Activated CD8-positive, alpha-beta memory T cell treated with anti-CD3 and anti-CD28 coated beads for 24 hours (primary cell): ENCODE results near the gene TRIM38.
"Not testable (repeated sequence)": the region's sequence is repeated elsewhere in the genome, so short reads cannot be mapped to it uniquely, and the experiment has no call there.

Experiments
- DNase-seq: peaks from one replicate; pipeline ENCODE4 v3.0.0-alpha.2; 2020

The TRIM38 gene

DNA sequence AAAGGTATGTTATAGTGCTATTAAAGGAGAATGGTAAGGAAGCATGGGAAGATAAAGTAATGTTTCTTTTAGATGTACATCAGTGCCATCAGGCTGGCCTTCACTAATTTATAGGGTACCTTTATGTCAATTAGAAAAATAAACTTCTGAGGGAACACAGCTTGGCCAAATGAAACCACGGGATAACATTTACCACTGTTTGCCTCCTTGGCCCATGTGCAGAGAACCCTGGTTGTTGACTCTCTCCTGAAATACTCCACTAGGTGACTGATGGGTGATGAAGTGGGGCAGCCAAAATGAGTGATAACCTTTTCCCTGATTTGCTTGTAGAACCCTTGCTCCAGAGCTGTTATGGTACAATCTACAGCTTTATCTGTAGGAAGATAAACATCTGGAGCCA, 9.5 kb downstream of the TRIM38 start:
- no peak for DNase-seq

DNA sequence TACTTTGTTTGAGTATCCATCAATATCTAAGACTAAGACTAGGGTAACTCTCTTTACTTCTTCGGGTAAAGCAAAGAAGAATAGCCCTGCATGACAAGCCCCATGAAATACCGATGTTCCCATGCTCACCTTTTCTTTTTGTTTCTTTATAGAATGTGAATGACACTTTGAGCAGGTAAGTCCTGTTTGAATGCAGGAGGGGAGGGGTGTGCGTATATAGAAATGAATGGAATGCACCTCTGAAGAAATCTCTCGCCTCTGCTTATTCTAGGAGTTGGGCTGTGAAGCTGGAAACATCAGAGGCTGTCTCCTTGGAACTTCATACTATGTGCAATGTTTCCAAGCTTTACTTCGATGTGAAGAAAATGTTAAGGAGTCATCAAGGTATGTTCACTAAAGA, 10.3 kb downstream of the TRIM38 start:
- no peak for DNase-seq

DNA sequence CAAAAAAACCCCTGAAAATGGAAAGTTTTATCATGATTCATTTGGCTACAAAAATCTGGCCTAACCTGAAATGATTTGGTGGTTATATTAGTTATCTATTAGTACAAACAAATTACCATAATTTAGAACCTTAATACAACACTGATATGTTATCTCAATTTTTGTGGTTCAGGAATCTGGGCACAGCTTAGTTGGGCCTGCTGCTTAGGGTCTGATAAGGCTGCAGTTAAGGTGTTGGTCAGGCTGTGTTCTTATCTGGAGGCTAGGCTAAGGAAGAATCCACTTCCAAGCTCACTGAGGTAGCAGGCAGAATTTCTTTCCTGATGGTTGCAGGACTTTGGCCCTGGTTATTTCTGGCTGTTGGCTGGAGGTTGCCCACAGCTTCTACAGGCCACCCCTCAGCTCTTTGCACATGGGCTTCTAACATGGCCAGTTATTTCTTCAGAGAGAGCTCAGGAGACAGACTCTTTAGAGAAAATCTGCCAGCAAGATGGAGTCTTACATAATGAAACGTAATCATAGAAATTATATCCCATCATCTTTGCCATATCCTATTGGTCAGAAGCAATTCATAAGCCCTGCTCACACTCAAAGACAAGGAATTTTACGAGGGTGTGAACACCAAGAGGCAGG, 11.4 kb downstream of the TRIM38 start:
- DNase-seq, result no peak

DNA sequence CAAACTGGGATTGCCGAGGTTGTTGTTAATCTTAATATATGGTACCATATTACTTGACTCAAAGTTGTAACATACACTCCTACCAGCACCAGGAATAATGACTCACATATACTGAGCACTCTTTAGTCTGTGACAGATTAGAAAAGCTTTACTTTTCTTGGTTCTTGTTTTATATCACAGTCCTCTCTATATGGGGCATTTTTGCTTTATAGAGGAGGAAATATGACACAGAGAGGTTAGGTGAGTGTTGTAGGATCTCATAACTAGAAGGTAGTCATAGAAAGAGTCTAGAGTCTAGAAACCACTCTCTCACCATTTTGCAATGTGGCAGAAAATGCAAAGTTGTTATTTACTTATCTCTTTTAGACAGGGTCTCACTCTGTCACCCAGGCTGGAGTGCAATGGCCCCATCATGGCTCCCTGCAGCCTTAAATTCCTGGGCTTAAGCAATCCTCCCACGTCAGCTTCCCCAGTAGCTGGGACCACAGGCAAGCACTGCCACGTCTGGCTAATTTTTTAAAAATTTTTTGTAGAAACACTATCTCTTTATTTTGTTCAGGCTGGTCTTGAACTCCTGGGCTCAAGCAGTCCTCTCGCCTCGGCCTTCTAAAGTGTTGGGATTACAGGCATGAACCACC, 13.4 kb downstream of the TRIM38 start:
- no peak for DNase-seq

DNA sequence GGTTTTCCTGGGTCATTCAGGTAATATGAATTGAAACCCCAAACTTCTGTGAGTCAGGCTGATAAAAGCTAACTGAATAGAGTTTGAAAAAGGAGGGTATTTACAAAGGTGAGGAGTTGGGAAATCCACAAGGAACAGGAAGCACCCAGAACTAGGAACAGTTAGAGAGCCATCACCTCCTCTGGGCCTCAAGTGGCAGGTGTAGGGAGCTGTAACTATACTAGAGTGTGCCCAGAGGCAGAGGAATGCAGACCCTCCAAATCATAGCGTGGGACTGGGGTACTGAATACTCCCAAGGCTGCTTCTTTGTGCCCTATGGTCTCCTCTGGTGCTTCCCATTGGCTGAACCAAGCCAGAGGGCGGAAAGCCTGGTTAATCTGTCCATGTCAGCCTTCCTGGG, 18.3 kb downstream of the TRIM38 start:
- DNase-seq, result no peak

DNA sequence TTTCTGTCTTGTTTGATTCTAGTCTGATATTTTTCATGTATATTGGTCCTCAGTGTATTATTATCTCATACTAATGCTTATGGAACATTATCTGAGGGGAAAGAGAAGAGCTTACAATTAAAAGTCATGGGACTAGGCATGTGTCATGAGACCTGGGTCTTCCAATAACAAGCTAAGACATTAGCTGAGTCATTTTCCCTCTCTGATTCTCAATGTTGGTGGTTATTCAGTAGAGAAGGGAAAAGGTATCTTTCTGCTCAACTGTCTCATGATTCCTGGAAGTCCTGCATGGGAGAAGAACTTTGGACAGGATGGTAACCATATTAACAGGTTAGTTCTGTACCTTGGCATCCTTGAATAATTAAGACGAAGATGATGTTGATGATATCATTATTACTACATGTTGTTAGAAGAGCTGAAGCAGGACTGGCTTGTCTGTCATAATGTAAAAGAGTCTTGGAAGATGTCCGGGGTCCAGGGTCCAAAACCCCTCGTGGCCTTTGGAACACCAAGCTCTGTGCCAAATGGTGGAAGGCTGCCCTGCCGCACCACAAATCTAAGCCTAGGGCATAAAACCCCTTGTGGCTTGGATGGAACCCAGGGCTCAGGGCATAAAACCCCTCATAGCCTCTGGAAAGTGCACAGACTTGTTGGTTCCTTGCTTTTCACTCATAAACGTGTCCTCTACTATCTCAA, 19.1 kb downstream of the TRIM38 start:
- no peak for DNase-seq

DNA sequence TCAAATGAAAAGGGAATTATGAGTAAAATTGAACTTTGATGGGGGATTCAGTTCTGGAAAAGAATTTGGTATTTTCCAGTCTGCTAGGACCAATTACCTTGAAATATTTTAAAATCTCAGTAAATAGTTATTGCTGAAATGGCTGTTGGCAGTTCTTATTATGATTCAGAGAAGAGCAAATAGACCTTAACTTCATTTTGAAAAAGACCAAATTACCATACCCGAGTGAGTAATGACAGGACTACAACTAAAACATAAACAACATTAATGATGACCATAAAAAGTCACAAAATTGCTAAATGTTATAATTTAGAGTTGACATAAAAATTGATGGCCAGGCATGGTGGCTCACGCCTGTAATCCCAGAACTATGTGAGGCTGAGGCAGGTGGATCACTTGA, 21.7 kb downstream of the TRIM38 start:
- DNase-seq, result no peak

DNA sequence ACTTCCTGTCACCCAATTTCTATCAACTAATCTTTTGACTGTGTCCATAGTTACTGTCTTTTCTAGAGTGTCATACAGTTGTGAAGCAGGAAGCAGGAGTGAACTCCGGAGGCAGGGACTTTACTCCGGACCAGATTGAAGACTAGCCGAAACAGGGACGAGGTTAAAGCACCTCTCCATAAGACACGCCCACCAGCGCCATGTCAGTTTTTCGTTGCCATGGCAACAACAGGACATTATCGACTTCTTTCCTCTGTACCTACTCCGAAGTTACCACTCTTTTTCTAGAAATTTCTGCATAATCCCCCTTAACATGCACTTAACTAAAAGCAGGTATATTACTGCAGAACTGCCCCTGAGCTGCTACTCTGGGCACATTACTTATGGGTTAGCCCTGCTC, 25.2 kb downstream of the TRIM38 start:
- DNase-seq, result no peak

DNA sequence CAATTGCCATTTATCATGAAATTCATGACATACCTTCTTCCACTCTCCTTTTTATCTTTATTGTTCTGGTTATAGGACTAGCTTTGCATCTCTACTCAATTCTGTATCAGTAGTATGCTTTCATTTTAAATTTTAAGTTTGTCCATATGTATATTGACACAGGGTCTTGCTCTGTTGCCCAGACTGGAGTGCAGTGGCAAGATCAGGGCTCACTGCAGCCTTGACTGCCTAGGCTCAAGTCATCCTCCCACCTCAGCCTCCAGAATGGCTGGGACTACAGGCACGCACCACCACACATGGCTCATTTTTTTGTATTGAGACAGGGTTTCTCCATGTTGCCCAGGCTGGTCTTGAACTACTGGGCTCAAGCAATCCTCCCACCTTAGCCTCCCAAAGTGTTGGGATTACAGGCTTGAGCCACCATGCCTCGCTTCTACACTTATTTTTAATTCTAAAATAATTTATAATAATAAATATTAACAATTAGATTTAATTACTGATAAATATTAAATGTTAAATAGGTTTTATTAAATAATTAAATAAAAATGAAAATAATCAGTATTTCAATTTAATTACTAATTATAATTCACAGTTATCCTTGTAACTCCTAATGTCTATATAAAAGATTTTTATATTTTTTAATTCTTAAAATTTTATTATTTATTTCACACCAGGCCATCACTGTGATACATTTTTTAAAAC, 27.7 kb downstream of the TRIM38 start:
- DNase-seq, result no peak

DNA sequence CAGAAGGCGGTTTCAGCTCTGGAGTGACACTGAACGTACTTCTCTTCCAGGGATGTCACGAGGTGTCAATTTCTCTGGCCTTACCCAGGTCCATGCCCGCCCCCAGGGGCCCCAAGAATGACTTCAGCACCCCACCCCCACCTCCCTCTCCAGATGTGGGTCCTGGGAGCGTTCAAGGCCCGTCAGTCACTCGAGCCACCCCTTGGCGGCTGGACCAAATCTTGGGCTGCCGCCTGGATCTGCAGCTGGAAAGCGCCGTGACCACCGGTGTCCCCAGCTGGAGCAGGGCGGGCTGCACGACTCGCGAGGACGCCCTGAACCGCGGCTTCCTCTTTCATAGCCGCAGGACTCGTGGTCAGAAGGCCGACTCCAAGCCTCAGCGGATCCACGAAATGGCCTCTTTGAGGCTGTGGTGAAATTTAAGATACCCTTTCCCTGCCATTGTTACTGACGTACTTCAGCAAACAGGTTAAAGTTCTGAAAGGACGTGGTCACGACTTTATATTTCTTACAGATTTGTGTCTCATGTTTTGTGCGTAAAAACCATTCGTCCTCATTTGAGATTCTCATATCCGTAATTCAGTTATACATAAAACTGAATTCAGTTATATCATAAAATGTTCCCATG, 29.3 kb downstream of the TRIM38 start:
- DNase-seq, result peak; percentile 82

DNA sequence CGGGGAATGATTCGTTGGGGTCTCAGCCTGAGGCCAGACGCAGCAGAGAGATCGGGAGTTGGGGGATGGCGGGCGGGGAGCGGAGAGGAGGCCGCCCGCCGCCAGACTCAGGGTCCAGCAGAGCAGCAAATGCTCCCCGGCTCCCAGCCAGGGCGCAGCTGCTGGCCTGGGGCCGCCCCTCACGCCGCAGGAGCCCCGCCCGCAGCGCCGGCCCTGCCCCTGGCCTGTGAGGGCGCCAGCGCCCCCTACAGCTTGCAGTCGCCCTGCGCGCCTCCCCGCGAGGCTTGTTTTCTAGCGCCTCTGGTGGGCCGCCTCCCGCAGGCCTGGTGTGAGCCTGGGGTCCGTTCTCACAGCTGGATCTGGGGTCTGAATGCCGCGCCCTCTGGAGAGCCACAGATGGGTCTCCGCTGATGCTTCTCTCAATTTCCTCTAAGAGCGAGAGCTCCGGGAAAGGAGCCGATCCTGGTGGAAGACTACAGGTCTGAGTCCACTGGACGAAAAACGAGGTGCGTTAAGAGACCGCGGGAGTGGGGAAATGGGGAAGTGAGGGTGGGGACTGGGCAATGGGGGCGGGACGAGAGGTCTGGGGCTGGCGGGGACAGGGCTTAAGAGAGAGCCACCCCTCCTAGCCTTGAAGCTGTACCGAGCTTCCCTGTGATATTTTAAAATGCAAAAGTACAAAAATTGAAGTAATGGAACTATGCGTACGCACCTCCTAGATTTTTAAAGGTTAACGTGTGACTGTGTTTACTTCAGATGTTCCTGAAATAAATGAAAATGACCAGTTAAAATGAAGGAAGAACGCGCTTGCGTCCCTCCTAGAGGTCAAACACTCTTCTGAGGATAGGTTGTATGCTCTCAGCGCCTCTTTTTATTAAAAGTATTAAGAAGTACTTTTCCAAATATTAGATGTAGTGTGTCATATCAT, 30.1 kb downstream of the TRIM38 start:
- peak; percentile 99 for DNase-seq

DNA sequence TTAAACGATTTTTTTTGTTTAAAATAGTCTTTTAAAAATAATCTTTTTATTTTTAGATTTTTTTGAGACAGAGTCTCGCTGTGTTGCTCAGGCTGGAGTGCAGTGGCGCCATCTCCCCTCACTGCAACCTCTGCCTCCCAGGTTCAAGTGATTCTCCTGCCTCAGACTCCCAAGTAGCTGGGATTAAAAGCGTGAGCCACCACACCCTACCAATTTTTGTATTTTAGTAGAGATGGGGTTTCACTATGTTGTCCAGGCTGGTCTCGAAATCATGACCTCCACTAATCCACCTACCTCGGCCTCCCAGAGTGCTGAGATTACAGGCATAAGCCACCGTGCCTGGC, 30.7 kb downstream of the TRIM38 start:
- DNase-seq, result not testable (repeated sequence)

DNA sequence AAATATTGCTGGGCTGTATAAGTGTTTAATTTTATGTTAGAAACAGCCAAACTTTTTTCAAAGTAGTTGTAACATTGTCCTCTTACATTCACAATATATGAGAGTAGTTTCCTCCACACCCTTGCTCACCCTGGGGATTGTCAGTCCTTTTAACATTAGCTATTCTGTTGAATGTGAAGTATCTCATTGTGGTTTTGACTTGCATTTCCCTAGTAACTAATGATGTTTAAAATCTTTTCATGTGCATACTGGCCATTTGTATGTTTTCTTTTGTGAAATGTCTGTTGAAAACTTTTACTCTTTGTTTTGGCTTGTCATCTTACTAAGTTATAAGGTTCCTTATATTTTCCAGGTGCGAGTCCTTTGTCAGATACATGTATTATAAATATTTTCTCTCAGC, 32.9 kb downstream of the TRIM38 start:
- DNase-seq, result no peak

DNA sequence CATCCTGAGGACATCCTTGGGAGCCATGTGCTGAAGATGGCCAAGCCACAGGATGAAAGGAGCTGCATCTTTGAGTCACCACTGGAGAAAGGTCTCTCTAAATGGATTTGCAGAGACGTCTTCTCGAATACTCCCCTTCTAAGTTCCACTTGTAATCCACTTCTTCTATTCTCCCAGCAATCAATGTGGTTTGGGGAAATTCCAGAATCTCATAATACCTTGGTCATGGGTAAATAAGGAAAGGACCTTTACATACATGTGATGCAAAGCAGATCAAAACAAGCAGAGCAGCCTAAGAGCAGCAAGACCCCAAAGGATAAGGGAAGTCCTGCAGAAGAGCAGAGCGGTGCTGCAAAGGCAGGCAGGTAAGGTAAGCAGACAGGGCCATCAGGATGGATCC, 35.3 kb downstream of the TRIM38 start:
- no peak for DNase-seq

DNA sequence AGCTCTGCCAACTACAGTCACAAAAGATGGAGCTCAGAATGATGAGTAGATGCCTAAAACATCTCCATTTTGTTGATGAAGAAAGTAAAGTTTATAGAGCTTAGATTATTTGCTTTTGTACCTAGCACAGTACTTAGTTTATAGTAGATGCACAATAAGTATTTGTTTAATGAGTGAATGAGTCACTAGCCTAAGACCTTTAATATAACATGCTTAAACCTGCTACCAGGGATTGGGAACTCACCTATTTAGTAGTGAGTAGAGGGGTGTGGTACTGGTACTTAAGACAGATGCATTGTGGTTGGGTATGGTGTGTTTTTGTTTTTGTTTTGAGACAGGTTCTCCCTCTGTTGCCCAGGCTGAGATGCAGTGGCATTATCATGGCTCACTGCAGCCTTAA, 35.8 kb downstream of the TRIM38 start:
- no peak for DNase-seq

DNA sequence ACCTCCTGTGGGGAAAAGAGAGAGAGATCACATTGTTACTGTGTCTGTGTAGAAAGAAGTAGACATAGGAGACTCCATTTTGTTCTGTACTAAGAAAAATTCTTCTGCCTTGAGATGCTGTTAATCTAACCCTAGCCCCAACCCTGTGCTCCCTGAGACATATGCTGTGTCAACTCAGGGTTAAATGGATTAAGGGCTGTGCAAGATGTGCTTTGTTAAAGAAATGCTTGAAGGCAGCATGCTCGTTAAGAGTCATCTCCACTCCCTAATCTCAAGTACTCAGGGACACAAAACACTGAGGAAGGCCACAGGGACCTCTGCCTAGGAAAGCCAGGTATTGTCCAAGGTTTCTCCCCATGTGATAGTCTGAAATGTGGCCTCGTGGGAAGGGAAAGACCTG, 36.6 kb downstream of the TRIM38 start:
- not testable (repeated sequence) for DNase-seq

DNA sequence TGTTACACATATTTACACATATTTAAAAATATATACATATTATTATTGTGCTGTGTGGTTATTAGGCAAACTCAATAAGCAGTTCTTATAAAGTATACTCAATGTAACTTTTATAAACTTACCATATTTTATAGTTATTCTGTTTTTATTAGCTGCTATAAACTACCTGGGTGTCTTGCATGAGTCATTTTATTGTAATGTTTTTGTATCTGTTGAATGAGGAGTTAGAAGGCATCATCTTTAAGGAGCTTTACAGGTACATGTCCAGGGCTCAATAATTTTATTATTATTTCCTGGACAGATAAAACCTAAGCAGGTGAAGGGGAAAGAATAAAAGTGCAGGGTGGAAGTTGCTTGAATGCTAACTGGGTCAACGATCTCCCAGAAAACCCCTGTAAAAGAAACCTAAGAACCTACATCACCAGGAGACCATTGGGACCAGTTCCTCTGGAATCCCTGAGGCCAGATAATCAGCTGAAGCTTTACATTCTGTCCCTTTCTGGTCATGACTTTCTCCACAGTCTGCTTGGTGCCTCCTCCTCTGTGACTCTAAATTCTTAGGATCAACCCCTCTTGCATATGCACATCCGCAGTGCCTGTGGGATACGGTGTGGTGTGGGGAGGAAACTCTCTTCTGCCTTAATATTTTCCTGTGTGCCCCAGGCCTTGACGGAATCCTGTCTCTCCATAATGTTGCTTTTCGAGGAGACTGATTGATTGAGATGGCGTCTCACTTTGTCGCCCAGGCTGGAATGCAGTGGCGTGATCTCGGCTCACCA, 38.0 kb downstream of the TRIM38 start:
- no peak for DNase-seq

DNA sequence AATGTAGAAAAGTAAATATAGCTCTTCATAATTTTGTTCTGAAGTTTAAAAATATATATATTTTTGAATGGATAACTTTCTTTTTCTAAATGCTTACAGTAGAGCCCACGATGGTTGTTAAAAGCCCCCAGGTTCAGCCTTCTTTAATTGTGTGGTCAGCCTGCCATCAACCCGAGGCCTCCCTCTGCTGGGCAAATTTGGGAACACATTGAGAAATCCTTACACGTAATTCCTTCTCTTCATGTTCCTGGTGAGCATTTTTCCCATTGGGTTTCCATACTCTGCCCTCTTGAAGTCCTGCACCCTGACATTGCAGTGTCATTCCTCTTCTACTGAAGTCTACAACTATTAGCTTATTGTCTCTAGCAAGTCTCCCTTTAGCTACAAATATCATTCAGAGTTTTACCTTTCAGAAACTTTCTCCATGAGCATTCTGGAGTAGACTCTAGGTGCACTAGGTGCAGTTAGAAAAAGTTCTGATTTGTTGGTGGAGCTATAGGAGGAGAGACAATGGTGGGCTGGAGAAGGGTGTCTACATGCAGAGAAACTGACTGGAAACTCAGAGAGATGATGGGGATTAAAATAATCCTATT, 40.6 kb downstream of the TRIM38 start:
- DNase-seq, result peak; percentile 70

DNA sequence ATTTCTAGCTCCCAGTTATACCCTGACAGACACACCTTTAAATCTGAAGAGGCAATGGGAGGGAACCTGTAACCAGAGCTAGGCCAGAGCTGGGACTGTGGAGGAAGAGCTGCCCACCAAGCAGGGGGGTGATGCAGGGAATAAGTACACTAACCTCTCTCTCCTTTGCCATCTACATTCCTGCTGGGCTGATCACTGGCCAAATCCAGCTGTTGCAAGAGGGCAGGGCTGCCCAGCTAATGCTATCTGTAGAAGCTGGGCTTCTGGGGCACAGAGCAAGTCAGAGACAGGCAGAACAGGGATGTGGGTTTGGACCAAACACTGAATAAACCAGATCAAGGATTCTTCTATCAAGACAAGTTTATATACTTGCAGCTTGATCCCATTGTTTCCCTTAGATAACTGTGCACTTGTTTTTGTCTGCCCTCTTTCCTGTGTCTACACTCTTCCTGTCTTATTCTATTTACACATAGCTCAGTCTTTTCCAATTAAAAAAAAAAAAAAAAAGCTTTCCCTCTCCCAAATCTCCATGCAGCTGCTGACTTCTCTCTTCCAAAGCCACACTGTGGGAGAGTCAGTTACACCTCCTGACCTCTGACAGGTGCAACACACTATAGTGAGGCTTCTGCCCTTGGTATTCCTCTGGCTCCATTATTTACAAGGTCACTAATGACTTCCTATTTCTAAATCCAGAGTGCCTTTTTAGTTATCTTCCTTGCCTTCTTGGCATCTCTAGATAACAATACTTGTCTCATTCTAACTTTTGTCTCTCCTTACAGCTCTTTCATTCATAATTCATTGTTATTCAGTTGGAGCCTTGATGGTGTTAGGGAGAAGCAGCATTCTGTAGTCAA, 43.7 kb downstream of the TRIM38 start:
- DNase-seq, result no peak

DNA sequence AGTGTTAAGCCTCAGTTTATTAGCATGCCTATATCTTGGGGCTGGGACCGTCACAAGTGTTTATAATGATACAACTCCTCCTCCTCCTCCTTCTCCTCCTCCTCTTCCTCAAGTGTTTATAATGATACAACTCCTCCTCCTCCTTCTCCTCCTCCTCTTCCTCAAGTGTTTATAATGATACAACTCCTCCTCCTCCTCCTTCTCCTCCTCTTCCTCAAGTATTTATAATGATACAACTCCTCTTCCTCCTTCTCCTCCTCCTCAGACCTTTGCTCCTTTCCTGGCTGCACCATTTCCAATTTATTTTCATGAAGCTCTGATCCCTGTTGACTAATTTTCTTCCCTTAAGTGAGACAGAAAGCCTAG, 44.3 kb downstream of the TRIM38 start:
- not testable (repeated sequence) for DNase-seq
